HG02759 (cell line): ENCODE measurements around the gene LRRC41.

ENCODE experiments used
- ATAC-seq: cut with Tn5 transposase; IDR thresholded peaks from one replicate; pipeline ENCODE4 v1.9.1; 2021; ENCODE audit warnings: mild to moderate bottlenecking, moderate library complexity; ENCODE audit not compliant: unreplicated experiment

Gene LRRC41

DNA sequence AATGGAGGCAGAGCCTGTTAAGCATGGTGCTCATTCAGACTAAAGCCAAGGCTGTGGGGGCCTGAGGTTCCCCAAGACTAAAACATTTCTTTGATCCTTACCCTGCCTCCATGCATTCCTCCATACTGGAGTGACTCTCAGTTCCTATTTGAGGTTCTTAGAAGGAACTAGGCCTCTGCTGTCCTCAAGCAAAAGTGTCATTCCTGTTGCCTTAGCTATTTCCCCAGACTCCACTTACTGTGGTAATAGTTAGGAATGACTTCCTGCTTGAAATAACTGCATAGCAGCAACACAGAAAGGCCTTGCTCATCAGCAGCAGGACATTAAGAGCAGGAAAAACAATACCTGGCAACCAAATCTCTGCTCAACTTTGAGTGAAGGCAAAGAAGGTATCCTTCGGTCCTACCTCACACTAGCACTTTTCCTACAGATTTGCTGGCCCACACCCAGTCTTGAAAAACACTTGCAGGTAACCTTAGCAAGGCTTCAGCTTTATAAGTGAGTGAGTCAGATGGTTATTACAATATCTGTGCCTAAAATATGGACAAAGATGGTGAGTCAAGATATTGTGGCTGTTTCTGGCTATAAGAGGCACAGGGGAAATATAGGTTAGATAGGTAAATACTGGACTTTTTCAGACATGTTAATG, 14.8 kb downstream of the LRRC41 start:
- ATAC-seq: no peak

DNA sequence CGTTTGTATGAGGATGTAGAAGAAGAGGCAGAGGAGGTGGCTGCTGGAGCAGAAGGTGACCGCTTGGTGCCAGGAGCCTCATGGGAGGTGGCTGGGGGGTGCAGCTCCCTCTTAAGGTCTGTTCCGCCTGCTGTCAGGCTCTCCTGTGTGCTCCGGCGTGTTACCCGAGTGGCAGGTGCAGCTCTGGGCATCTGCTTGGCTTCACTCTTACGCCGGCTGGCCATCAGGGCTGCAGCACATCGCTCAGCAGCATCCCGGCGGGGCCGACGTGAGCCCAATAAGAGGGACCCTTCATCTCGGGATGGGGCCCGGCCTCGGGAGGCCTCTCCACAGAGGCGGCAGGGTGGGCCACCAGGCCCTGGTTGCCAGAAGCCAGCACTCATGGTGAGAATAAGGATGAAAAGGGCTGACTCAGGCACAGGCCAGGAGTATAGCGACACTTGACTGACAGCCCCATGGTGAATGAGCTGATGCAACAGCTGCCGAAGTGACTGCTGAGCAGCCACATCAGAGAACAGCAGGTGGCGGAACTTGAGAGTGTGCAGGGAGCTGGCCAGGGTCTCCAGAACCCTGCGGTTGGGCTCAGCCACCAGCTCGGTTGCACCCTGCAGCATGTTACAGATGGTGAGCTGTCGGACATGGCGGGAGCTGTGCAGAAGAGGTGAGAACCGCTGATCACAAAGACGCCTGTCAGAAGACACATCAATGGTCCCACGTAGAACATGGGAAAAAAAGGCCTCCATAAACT, 17.5 kb downstream of the LRRC41 start:
- ATAC-seq: no peak

DNA sequence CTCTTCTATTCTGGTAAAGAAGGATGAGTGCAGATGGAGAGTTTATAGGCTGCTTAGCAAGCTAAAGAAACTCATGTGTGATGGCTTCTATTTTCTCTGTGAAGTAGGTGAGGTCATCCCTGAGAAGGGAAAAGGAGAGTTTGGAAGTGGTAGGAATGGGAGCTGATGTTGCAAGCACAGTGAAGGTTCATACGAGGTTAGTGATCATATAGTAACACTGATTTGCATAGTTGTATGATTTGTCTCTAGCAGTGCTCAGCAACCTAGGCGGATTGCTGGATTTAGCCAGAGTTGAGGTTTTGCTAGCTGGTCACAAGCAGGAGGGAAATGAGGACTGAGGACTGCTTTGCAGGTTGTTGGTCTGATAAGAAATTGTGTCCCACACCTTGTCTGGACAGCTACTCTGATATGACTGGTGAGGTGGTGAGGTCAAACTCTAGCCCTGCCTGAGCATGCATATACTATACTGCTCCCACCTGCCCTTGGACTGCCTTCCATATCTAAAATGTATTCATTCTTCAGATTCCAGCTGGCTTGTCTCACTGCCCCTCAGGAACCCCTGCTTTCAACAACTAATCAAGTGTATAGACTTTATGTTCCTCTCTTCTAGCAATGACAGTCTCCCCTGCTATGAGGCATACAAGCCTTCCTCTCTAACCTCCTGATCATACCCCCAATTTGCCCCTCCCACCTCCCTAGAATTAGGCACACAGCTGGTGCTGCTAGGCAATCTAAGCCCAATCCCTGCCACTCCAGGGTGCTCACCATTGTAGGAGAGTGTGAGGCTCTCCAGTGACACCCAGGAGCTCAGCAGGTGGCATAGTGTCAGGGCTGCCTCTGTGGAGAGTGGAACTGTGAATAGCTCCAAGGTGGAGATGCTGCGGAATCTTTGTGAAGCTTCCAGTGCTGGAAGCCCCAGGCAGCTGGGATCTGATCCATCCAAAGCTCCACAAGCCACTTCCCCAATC, 18.5 kb downstream of the LRRC41 start:
- no peak for ATAC-seq

DNA sequence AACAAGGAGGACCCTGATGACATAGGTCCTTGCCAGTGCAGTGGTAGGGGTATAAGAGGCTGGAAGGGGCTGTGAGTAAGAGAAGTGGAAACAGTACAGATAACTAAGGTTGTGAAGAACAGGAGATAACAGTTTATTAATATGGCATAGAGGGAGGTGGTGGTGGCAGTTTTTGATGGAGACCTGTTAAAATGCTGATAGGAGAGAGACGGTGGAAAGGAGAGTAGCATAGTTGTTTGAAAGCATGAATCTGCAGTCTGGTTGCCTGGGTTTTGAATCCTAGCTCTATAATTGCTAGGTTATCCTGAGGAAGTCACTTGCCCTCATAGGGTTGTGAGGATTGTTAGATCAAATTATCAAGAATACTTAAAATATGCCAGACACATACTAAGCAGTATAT, 19.4 kb downstream of the LRRC41 start:
- ATAC-seq: no peak

DNA sequence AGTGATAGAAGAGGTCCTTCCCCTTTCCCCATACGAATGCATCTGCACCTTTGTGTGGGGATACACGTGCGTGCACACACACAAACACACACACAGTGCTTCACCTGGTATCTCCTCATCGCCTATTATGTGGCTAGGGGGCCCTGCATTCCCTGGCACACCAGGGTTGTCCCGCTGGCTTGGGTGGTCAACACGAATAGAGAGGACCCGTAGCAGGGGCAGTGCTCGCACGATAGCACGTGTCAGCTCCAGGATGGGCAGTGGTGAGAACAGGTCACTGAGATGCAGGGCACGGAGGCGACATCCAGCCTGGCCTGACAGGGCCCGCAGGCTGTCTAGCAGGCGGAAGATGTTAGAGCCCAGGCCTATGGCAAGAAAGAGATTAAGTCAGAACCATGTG, 22.4 kb downstream of the LRRC41 start:
- no peak for ATAC-seq

DNA sequence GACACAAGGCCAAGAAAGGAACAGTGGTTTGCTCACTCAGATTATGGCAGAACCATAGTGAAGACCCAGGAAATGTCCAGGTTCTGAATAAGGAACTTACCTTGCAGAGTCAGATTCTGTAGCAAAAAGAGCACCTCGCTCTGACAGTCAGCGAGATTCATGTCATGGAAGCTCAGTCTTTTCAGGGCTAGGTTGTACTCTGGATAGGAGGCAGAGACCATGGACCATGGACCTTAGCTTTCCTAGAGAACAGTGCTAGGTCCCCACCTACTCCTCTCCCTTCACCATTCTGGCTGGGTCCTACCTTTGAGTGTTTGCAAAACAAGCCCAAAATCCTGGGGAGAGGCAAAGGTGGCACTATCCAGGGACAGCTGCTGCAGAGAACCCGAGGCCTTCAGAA, 23.3 kb downstream of the LRRC41 start:
- no peak for ATAC-seq

DNA sequence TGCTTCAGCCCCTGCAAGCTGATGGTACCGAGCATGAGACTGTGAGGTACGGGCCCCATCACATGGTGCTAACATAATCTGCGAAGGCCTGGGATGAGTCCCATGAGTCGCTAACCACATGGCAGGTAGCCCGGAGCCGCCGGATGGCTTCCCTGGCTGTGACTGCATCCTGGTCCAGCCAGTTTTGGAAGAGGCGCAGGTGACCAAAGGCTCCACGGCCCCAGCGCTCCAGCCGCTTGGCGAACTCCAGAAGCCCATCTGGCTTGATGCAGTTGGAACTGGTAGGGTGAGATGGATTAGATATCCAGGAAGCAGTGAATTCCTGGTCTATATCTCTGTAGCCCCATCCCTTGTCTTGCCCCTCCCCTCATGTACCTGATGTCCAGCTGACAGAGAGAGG, 24.6 kb downstream of the LRRC41 start:
- no peak for ATAC-seq

DNA sequence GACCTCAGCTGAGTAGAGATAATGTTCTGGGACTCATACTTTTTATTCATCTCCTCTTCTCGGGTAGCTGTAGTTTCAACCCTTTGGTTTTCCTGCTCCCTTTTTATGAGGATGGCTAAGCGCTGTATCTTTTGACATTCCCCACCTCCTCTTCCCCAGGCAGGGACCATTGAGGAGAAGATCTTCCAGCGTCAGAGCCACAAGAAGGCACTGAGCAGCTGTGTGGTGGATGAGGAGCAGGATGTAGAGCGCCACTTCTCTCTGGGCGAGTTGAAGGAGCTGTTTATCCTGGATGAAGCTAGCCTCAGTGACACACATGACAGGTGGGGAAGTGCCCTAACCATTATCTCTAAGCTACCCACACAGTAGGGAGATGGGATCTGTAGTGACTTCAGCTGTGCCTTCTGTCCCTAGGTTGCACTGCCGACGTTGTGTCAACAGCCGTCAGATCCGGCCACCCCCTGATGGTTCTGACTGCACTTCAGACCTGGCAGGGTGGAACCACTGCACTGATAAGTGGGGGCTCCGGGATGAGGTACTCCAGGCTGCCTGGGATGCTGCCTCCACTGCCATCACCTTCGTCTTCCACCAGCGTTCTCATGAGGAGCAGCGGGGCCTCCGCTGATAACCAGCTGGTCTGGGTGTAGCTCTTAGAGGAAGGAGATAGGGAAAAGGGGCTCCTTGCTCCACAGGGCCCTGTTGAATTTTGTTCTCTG, 25.6 kb downstream of the LRRC41 start:
- no peak for ATAC-seq

DNA sequence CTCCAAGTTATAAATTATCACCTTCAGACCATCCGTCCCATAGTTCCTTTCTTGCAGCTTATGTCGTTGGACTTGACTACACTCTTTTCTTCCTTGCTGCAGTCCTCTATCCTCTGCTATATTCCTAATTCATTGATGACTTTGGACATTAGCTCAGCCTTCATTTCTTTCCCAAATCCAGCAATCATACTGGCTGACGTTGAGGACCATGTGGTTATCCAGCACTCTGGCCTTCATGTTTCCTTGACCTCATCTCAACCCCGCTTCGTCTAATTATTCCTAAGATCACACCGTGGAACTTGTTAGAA, 28.4 kb downstream of the LRRC41 start:
- ATAC-seq: no peak

DNA sequence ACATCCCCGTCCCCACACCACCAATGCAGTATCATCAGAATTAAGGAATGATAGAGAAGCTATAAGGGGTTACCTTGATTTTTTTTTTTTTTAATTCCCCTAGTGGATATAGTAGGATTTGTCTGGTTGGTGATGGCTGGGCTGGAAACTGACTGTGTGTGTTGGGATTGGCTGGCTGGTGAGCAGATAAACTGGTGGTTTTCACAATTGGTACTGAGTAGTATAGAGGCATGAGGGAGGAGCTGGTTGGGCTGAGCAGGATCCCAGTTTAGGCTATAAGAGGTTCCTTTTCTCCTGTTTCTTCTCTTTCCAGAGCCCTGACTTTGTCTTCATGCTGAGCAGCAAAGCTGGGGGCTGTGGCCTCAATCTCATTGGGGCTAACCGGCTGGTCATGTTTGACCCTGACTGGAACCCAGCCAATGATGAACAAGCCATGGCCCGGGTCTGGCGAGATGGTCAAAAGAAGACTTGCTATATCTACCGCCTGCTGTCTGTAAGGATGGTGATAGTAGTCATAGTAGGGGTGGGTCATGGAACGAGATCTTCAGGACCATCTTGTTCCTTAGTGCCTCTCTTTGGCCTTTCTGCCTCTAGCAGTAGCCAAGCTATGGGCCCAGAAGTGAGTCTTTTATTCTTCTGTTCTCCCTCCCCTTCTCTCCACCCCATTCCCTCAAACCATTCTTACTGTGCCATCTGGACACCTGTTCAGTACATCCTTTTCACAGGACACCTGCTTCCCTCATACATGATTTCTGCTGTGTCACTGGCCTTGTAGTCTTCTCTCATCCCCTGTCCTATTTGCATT, 29.0 kb downstream of the LRRC41 start:
- ATAC-seq: no peak

DNA sequence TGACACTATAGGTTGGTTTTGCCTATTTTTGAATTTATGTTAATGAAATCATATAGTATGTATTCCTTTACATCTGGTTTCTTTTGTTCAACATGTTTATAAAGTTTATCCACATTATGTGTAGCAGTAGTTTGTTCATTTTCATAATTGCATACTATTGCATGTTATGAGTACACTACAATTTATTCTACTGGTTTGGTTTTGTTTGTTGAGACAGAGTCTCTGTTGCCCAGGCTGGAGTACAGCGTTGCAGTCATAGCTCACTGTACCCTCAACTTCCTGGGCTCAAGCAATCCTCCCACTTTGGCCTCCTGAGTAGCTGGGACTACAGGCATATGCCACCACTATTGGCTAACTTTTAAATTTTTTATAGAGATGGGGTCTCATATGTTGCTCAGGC, 34.8 kb downstream of the LRRC41 start:
- ATAC-seq: no peak

DNA sequence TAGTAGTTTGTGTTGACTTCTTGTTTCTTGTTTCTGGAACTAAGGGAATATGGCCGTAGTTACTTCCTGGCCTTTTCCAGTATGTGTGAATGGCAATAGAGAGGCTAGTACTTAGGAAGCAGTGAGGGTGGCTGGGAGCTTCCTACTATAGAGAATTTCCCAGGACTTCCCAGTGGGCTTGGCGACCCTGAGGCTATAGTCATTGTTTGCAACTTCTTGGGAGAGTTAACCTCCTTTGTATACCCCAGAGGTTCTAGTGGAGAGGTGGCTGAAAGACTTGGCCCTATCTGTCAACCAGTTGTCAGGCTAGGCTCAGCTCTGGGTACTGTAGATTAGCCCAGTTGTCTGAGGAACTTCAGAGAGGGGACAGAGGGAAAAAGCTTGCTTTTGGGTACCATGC, 40.3 kb downstream of the LRRC41 start:
- no peak for ATAC-seq

DNA sequence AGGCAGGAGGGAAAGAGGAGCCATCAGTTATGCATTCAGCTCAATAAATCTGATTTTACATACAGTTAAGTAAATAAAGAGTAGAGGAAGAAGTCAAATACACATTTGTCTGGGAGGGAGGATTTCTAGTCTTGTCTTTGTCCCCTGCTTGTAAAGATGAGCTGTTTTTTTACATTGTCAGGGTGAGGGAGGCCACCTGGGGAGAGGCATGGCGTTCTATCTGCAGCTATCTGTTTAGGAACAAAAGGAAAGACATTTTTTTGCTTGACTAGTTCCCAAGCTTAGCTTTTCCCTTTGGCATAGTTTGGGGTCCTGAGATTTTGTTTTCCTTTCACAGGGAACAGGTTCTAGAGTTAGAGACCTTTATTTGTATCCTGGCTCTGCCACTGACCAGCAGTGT, 40.9 kb downstream of the LRRC41 start:
- ATAC-seq: no peak

DNA sequence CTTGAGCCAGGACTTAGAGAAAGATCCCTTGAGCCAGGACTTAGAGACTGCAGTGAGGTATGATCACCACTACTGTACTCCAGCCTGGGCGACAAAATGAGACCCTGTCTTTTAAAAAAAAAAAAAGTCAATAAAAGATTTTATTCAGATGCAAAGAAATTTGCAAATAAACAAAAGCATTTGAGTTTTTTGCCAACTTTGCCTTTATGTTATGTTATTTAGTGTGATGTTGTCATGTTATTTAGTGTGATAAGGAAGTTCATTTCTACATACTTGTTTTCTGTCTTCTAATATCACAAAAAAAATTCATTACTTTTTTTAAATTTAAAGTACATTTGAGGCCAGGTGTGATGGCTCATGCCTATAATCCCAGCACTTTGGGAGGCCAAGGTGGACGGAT, 46.9 kb downstream of the LRRC41 start:
- no peak for ATAC-seq

DNA sequence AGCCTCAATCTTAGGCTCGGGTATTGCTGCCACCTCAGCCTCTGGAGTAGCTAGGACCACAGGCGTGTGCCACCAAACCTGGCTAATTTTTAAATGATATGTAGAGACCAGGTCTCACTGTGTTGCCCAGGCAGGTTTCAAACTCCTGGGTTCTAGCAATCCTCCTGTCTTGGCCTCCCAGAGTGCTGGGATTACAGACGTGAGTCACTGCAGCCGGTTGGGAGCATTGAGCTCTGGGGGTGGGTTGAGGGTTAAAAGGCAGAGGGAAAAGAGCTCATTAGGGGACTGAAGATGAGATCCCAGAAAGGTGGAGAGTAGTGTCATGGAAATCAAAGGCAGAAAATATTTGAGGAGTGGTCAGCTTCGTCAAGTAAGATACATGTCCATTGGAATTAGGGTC, 48.7 kb downstream of the LRRC41 start:
- ATAC-seq: no peak

DNA sequence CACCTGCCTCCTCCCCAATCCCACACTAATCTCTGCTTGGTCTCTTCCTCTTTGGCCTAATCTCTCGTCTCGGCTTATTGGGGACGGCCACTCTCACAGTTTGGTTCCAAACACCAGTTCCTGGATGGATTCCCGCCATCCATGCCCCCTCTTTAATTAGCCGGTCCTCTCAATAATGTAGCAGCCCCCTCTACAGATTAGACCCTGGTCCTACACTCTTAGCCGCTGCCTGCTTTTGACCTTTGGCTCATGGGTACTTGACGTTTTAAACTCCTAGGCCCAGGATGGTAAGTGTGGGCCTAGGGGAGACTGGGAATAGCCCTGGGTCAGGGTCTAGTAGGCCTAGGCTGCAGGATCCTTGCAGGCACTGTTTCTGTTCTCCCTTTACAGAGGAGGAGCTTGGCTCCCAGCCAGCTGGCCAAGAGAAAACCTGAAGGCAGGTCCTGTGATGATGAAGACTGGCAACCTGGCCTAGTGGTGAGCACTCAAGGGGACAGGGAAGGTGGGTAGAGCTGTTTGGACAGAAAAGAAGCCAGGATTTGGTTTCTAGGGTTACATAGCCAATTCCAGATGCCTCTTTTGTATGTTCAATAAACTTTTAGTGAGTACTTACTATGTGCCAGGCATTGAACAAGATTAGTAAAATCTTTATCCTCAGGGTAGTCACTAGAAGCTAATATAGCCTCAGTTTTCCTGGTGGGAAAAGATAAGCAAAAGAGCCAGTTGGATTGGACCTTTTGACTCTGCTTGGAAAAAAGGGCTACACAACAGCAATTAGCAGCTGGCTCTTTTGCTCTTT, 55.1 kb downstream of the LRRC41 start:
- ATAC-seq: no peak

DNA sequence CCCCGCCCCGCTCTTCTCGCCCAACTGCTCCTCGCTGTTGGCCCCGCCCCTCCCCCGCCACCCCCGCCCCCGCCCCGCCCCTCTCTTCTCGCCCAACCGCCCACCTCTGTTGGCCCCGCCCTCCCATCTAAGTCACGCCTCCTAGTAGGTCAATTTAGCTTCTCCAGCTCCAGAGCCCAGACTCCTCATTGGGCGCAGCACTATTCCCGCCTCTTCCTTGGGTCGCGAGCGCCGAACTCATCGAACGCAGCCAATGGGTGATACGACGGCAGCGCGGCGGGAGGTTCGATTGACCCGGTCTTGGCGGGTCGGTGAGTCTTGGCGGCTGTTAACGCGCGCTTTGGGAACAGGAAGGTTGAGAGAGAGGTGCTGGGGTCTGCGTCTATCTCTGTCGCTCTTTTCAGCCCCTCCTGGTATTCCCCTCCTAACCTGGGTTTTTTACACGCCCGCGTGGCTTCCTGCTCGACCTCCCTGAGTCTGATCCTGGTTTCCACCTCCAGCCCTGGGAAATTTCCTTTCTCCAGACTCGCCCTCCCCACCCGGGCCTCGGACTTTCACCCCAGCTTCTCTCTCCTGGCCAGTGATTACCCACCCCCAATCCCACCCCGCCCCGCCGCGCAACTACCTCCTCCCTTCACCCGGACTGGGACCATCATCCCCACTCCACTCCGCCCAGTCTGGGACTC, 55.8 kb downstream of the LRRC41 start, which contains the start of gene RAD54L:
RAD54L (plus strand) TSS at position 328 of the 686 bp plus-strand sequence. CDS start 643 bp downstream, outside the sequence.
- ATAC-seq: peak; percentile 92

DNA sequence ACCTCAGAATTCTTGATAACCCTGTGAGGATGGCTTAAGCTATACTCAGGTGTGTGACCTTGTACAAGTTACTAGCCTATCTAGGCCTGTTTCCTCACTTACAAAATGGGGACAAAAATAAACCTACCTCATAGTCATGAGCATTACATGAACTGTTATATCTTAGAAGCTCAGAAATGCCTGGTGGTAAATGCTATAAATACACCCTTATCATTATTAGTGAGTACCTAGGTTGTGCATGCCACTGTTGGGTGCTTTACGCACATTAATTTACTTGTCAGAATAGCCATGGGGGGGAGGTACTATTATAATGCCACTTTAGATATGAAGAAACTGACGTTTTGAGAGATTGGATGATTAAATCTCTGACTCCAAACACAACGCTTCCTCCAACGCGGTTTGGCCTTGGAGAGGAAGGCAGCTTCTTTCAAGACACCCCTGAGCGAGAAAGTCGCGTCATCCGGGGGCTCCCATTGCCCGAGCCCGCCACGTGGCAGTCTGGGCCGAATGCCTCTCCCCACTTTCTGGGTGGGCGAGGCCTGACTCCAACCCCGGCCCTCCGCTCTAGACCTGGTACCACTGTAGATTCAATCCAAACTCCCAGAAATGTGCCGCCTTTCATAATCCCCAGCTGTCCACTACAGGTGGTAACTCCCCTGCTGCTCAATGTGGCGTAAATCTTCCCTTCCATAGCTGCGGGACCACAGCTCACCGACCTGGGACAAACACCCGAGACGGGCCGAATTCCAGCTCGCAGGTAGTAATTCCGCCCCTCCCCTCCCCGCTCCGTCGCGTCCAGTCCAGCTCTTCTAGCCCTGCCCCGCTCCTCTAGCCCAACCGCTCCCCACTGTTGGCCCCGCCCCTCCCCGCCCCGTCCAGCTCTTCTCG, 56.6 kb downstream of the LRRC41 start:
- peak; percentile 59 for ATAC-seq
